ENCODE measurements around the gene KCNAB1.
"Not testable (repeated sequence)": the region's sequence is repeated elsewhere in the genome, so short reads cannot be mapped to it uniquely, and the experiment has no call there.

KCNAB1 gene

DNA sequence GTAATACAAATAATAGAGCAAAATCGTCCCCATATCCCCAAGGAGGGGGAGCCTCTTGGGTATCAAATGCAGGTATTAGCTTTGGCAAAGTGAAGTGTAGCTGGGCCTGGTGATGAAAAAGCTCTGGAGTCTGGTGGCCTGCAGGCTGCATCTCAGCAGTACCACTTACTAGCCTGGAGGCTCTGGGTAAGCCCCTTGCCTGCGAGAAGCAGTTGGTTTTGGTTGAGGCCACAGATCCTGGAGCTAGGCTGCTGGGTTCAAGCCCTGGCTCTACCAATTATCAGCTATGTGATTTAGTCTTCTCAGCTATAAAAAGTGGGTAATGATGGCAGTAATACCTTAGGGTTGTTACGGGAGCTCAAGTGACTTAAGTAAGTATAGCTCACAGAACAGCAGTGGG is 6.1 kb downstream of the KCNAB1 start:
- no peak for ATAC-seq
- DNase-seq, result no peak
- no peak overlapping the region for H3K4me3 Mint-ChIP-seq

GRCh38 chr3:156131241-156131640 is 10.9 kb downstream of the KCNAB1 start:
- Mint-ChIP-seq H3K9me3 (no peaks in the 10 kb centered on the region), H3K4me1 (peaks cover under 1% of the 10 kb centered on the region), H3K4me3 (no peak overlapping the region), H3K27me3 (peaks cover 9% of the 10 kb centered on the region), H3K27ac (no peak overlapping the region)
- ATAC-seq (no peak), DNase-seq (no peak)

More for the DNA sequence above, 6.1 kb downstream of the KCNAB1 start:
- Mint-ChIP-seq H3K4me1 (no peaks in the 10 kb centered on the region), H3K27me3 (no peaks in the 10 kb centered on the region), H3K9me3 (no peaks in the 10 kb centered on the region), H3K27ac (no peak overlapping the region)

- H3K4me1 Mint-ChIP-seq, result peaks cover 6% of the 10 kb centered on the region
- H3K9me3 Mint-ChIP-seq, result no peaks in the 10 kb centered on the region
- H3K27ac Mint-ChIP-seq, result no peak overlapping the region
- ATAC-seq, result no peak
- no peak overlapping the region for H3K4me3 Mint-ChIP-seq
- peaks cover 14% of the 10 kb centered on the region for H3K27me3 Mint-ChIP-seq
- DNase-seq, result no peak
Observed at GRCh38 chr3:156131799-156132198, 11.4 kb downstream of the KCNAB1 start.

DNA sequence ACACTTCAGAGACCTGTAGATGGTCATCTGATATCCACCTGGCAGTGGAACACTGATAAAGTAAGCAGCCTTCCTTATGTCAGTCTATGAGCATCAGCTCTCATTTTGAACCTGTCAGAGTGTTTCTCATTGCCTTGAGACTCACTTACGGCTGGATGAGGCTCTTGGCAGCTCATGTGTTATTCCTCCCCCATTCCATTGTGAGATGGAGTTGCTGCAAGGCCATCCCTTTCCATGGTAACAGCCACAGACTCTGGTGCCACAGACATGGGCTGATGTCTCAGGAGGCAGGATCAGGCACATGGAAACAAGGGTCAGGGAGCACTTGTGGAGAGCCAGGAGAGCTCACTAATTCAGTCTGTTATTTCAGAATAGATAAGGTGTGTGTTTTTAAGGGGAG is 11.9 kb downstream of the KCNAB1 start:
- Mint-ChIP-seq H3K4me3 (no peak overlapping the region), H3K27ac (no peak overlapping the region), H3K4me1 (peaks cover 6% of the 10 kb centered on the region), H3K9me3 (no peaks in the 10 kb centered on the region), H3K27me3 (peaks cover 20% of the 10 kb centered on the region)
- DNase-seq (no peak), ATAC-seq (no peak)

DNA sequence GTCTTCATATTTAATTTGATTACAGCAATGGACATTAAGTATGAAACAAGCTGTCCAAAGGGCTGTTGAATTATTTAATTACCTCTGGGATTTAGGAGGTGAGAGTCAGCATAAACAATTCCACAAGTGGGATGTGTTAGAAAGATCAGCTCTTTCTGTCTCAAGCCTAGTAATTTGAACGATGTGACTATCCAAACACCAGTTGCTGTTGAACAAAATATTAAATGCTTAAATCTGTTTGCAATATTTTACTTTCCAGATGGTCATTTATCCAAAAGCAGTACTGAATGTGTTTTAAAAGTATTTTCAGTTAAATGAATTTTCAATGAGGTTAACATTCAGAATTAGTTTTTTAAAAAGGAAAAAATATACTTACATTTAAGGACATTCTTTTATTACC is 12.7 kb downstream of the KCNAB1 start:
- no peak for ATAC-seq
- H3K27ac Mint-ChIP-seq, result no peak overlapping the region

DNA sequence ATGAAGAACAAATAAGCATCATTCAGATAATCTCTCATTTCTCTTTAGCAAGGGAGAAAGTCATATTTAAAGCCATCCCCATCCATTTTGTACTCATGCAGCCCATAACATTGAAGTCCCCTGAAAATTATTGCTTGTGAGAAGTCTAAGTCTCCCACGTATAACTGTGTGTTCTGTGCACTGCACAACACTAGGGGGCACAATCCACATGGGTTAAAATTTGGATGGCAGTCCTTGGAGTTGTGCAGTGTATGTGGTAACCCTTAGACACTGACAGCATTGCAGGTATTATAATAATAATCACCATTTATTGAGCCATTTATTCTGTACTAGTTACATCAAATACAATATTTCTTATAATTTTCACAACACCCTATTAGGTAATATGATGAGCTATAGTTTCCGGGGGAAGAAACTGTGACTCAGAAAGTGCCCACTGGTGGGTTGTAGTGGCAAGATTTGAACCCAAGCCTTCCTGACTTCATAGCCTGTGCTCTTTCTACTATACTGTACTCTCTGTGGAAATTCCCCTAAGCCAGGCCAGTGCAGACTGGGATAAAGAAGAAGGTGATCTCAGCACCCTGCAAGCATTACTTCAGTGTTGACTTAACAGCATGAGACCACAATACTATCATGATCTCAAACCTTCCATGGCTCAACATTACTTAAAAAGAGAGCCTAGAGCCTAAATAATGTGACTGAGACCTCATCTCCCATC is 15.7 kb downstream of the KCNAB1 start:
- Mint-ChIP-seq H3K27me3 (peaks cover 48% of the 10 kb centered on the region), H3K4me1 (peaks cover 6% of the 10 kb centered on the region), H3K9me3 (no peaks in the 10 kb centered on the region), H3K4me3 (no peak overlapping the region), H3K27ac (no peak overlapping the region)
- DNase-seq (peak in 1 of 2 donors; percentile 16), ATAC-seq (peak; percentile 89)

More for the DNA sequence above, 12.7 kb downstream of the KCNAB1 start:
- peaks cover 6% of the 10 kb centered on the region for H3K4me1 Mint-ChIP-seq
- no peak overlapping the region for H3K4me3 Mint-ChIP-seq
- no peaks in the 10 kb centered on the region for H3K9me3 Mint-ChIP-seq
- H3K27me3 Mint-ChIP-seq, result peaks cover 27% of the 10 kb centered on the region
- no peak for DNase-seq

DNA sequence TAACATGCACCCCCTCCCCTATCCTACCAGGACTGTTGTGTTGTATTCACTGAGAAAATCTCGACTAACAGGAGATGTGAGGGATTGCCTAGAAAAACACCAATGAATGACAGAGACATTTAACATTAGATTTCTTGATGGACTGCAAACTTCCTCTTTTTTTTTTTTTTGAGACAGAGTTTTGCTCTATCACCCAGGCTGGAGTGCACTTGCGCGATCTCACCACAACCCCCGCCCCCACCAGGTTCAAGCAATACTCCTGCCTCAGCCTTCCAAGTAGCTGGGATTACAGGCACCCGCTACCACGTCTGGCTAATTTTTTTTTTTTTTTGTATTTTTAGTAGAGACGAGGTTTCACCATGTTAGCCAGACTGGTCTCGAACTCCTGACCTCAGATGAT is 17.0 kb downstream of the KCNAB1 start:
- not testable (repeated sequence) for H3K4me3 Mint-ChIP-seq, ATAC-seq, H3K27ac Mint-ChIP-seq, DNase-seq, H3K4me1 Mint-ChIP-seq, H3K9me3 Mint-ChIP-seq
- peaks cover 54% of the 10 kb centered on the region for H3K27me3 Mint-ChIP-seq

GRCh38 chr3:156140001-156140595 is 19.7 kb downstream of the KCNAB1 start:
- Mint-ChIP-seq H3K4me3 (no peak overlapping the region), H3K27me3 (peaks cover 67% of the 10 kb centered on the region), H3K27ac (no peak overlapping the region), H3K4me1 (peaks cover 6% of the 10 kb centered on the region), H3K9me3 (no peaks in the 10 kb centered on the region)
- ATAC-seq (no peak), DNase-seq (no peak)

DNA sequence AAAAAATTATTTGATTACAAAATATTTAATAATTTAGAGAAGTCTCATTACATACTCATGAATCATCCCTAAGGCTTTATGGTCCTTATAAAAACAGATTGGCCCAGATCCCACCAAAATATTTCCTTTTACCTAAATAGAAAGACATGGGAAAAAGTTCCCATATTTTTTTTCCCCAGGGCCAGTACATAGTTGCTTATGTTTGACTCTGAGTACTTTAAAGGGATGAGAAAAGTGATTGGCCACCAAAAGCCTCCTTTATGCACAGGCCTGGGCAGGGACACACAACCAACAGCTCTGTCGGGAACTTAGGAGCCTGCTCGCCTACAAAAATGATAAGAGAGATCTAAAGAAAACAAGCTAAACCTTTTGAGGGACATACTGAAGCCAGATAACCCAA is 22.3 kb downstream of the KCNAB1 start:
- DNase-seq (no peak), ATAC-seq (no peak)
- no peaks in the 10 kb centered on the region for H3K4me1 Mint-ChIP-seq
- no peak overlapping the region for H3K4me3 Mint-ChIP-seq
- no peaks in the 10 kb centered on the region for H3K9me3 Mint-ChIP-seq
- no peak overlapping the region for H3K27ac Mint-ChIP-seq
- H3K27me3 Mint-ChIP-seq, result peaks cover 64% of the 10 kb centered on the region

GRCh38 chr3:156143136-156143535 is 22.8 kb downstream of the KCNAB1 start:
- no peak overlapping the region for H3K27ac Mint-ChIP-seq
- no peak overlapping the region for H3K4me3 Mint-ChIP-seq
- ATAC-seq (no peak), DNase-seq (no peak)
- no peaks in the 10 kb centered on the region for H3K4me1 Mint-ChIP-seq
- no peaks in the 10 kb centered on the region for H3K9me3 Mint-ChIP-seq
- peaks cover 60% of the 10 kb centered on the region for H3K27me3 Mint-ChIP-seq

GRCh38 chr3:156144060-156144459 is 23.7 kb downstream of the KCNAB1 start:
- ATAC-seq (no peak), DNase-seq (no peak)
- Mint-ChIP-seq H3K4me1 (no peaks in the 10 kb centered on the region), H3K9me3 (no peaks in the 10 kb centered on the region), H3K27me3 (peaks cover 55% of the 10 kb centered on the region), H3K4me3 (no peak overlapping the region), H3K27ac (no peak overlapping the region)

DNA sequence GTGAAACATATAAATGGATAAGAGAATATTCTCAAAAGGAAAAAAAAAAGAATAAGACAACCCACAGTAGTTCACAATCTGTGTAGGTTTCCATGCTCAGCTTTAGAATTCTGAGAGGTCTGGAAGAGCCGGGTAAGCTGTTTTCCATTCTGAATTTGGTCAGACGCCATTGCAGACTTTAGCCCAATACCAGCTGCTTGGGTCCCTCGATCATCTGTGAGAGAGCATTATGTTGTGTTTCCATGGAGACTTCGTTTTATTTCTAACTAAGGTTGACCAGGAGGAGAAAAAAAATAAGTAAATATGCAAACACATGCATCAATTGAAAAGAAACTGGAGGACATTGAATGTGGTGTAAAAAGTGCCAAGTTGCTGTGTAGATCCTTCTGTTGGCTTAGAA is 25.5 kb downstream of the KCNAB1 start:
- H3K27ac Mint-ChIP-seq, result no peak overlapping the region
- ATAC-seq (no peak), DNase-seq (no peak)
- H3K9me3 Mint-ChIP-seq, result no peaks in the 10 kb centered on the region
- peaks cover 42% of the 10 kb centered on the region for H3K27me3 Mint-ChIP-seq
- H3K4me1 Mint-ChIP-seq, result peaks cover 5% of the 10 kb centered on the region
- no peak overlapping the region for H3K4me3 Mint-ChIP-seq

- Mint-ChIP-seq H3K4me3 (no peak overlapping the region), H3K4me1 (peaks cover 5% of the 10 kb centered on the region), H3K27me3 (peaks cover 23% of the 10 kb centered on the region), H3K27ac (no peak overlapping the region), H3K9me3 (no peaks in the 10 kb centered on the region)
- ATAC-seq (no peak), DNase-seq (no peak)
Observed at GRCh38 chr3:156148345-156148945, 28.1 kb downstream of the KCNAB1 start.

DNA sequence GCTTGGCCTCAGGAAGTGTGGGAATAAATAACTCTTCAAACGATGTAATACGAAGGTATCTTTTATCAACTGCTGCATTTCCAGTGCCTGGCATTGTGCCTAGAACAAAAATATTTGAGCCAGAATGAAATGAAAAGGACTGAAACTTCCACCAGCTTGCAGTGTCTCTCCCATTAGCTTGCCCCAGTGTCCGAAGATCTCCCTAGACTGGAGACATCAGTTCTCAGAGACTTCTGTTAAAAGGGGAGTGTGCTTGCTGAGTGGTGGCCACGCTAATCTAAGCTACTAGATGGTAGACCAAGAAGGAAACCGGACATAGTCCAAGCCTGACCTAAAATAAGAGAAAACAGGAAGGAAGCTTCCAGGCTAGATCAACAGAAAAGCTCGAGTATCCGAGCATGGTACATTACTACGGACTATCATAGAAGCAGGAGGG is 28.6 kb downstream of the KCNAB1 start:
- no peaks in the 10 kb centered on the region for H3K9me3 Mint-ChIP-seq
- H3K4me3 Mint-ChIP-seq, result no peak overlapping the region
- peaks cover 22% of the 10 kb centered on the region for H3K27me3 Mint-ChIP-seq
- DNase-seq, result no peak
- ATAC-seq, result no peak
- H3K27ac Mint-ChIP-seq, result no peak overlapping the region
- peaks cover 5% of the 10 kb centered on the region for H3K4me1 Mint-ChIP-seq

DNA sequence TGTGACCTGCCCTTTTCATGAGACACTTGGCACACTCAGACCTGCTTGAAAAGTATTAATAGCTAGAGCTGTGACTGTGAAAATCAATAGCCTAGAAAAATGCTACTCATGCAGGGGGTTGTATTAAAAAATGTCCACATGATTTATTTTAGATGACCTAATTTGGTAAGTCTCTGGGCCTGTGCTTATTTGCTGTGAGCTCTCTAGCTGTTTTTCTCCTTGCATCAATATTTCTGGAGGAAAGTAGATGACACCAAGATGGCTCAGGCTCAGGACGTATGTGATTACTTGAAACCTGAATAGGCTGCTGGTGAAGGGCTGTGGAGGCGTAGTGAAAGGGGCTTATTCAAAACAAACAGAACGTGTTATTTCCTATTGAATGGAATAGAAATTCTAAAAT is 29.5 kb downstream of the KCNAB1 start:
- H3K27ac Mint-ChIP-seq, result no peak overlapping the region
- no peaks in the 10 kb centered on the region for H3K9me3 Mint-ChIP-seq
- ATAC-seq (no peak), DNase-seq (no peak)
- H3K27me3 Mint-ChIP-seq, result peaks cover 14% of the 10 kb centered on the region
- no peak overlapping the region for H3K4me3 Mint-ChIP-seq
- peaks cover 5% of the 10 kb centered on the region for H3K4me1 Mint-ChIP-seq

DNA sequence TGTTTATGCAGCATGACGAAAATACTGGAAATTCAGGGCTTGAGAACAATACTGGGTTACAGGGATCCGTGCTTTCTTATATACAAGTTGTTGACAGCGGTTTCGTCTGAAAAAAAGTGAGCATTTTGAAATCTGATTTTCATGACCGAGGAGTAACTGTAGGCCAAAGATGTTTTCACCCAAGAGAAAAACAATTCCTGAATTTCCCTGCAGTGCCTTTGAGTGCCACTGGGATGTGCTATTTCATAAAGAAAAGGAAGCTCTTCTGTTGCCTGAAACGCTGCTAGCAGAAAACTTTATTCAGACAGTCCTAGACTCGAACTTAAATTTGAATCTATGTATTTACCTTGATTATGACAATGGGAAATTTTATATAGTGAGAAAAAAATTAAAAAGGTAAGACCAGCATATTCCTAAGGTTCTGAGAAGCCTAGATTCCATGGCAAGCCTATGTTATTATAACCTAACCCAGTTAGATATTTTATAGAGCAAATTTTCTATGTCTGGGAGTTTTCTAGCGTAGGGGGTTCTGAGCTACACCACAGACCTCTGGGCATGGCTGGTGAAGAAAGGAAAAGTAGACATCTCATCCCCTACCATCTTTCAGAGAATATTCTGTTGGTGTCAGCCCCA is 30.2 kb downstream of the KCNAB1 start:
- ATAC-seq (no peak), DNase-seq (no peak)
- Mint-ChIP-seq H3K9me3 (peaks cover 0 to 3% of the 10 kb centered on the region in 2 donors), H3K4me3 (no peak overlapping the region), H3K27ac (no peak overlapping the region), H3K4me1 (peaks cover 5% of the 10 kb centered on the region), H3K27me3 (peaks cover 7% of the 10 kb centered on the region)

All from stimulated activated naive CD8-positive, alpha-beta T cell treated with anti-CD3 and anti-CD28 coated beads, Interleukin-15, amount 100 ng/mL, for 72 hours (primary cell).